Stimulated activated naive CD8-positive, alpha-beta T cell treated with anti-CD3 and anti-CD28 coated beads, Interleukin-15, Interleukin-2, amounts not matched to agents 100 U/mL and 50 U/mL, for 24 hours (primary cell): ENCODE data around the gene COQ8A.
"Not testable (repeated sequence)": the region's sequence is repeated elsewhere in the genome, so short reads cannot be mapped to it uniquely, and the experiment has no call there.

Source experiments
- ATAC-seq: fragments of 150-1000 bp; cut with Tn5 transposase; one replicate; pipeline ENCODE4 v1.10.0; 2021
- DNase-seq: peaks from one replicate; pipeline ENCODE4 v3.0.0; 2021

COQ8A gene

GRCh38 chr1:226953175-226953800 lies 13.2 kb downstream of the COQ8A start:
- no peak for DNase-seq
- ATAC-seq = no peak

- ATAC-seq (no peak), DNase-seq (no peak)
These were observed 14.2 kb downstream of the COQ8A start for GRCh38 chr1:226954337-226954736.

- no peak for ATAC-seq
- no peak for DNase-seq
These were observed 14.7 kb downstream of the COQ8A start for GRCh38 chr1:226954777-226955176.

- not testable (repeated sequence) for DNase-seq, ATAC-seq
These were observed 15.8 kb downstream of the COQ8A start for GRCh38 chr1:226955857-226956256.

- ATAC-seq = no peak
- DNase-seq = no peak
These were observed 17.0 kb downstream of the COQ8A start for GRCh38 chr1:226956942-226957713.

- DNase-seq = no peak
- no peak for ATAC-seq
These were observed 17.6 kb downstream of the COQ8A start for GRCh38 chr1:226957714-226958113.

GRCh38 chr1:226958300-226958699 lies 18.2 kb downstream of the COQ8A start:
- DNase-seq (no peak), ATAC-seq (no peak)

GRCh38 chr1:226960256-226960655 lies 20.2 kb downstream of the COQ8A start:
- ATAC-seq = no peak
- DNase-seq = no peak

- ATAC-seq (peak; percentile 66), DNase-seq (peak; percentile 21)
These were observed 21.1 kb downstream of the COQ8A start for GRCh38 chr1:226960944-226961765.

GRCh38 chr1:226962421-226963391 lies 22.6 kb downstream of the COQ8A start:
- ATAC-seq (no peak), DNase-seq (no peak)

- DNase-seq (no peak), ATAC-seq (no peak)
These were observed 24.0 kb downstream of the COQ8A start for GRCh38 chr1:226964068-226964425.

GRCh38 chr1:226964611-226965486 lies 24.8 kb downstream of the COQ8A start:
- no peak for DNase-seq
- ATAC-seq = no peak

GRCh38 chr1:226965581-226966440 lies 25.7 kb downstream of the COQ8A start:
- DNase-seq = no peak

GRCh38 chr1:226966683-226967082 lies 26.6 kb downstream of the COQ8A start:
- no peak for DNase-seq
- no peak for ATAC-seq

More at GRCh38 chr1:226965581-226966440, 25.7 kb downstream of the COQ8A start:
- ATAC-seq = no peak

- ATAC-seq = no peak
- no peak for DNase-seq
These were observed 27.6 kb downstream of the COQ8A start for GRCh38 chr1:226967665-226968064.

GRCh38 chr1:226971765-226972164 lies 31.7 kb downstream of the COQ8A start:
- no peak for DNase-seq
- ATAC-seq = no peak

- no peak for ATAC-seq
- DNase-seq = no peak
These were observed 32.8 kb downstream of the COQ8A start for GRCh38 chr1:226972931-226973330.

GRCh38 chr1:226973371-226973897 lies 33.3 kb downstream of the COQ8A start:
- ATAC-seq (no peak), DNase-seq (no peak)

- no peak for DNase-seq
- no peak for ATAC-seq
These were observed 33.9 kb downstream of the COQ8A start for GRCh38 chr1:226973898-226974543.
